H54 (cell line): ENCODE measurements around the gene HSD17B10.
"Not testable (repeated sequence)": the region's sequence is repeated elsewhere in the genome, so short reads cannot be mapped to it uniquely, and the experiment has no call there.

Experiments
- DNase-seq: peaks from one replicate; pipeline ENCODE4 v3.0.0; 2011; ENCODE audit warnings: low spot score, mixed read lengths; ENCODE audit not compliant: insufficient read length
- FAIRE-seq: peaks from 3 replicates; lab custom pipeline; 2011; peaks lifted over from hg19 to GRCh38; lab: Jason Lieb, UNC
- POLR2A ChIP-seq: IDR thresholded peaks from 2 replicates; pipeline ENCODE4 v1.6.1; 2011; ENCODE audit warnings: low read depth, mild to moderate bottlenecking, low read length

Gene HSD17B10

DNA sequence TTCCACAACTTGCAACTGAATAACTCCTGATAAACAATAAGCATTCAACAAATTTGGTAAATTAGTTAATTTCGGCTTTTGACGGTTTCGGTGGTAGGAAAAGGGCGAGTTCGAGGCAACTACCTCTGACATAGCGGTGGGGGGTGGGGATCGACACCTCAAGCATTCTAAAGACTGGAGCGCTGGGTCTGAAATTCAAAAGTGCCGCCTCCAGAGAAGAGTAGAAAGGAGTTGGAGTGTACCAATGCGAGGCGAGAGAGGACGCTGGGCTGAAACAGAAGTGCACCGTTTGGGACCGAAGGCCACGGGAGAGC lies 12.4 kb downstream of the HSD17B10 start:
- DNase-seq (no peak), FAIRE-seq (no peak)
- no peak for TF ChIP-seq POLR2A

DNA sequence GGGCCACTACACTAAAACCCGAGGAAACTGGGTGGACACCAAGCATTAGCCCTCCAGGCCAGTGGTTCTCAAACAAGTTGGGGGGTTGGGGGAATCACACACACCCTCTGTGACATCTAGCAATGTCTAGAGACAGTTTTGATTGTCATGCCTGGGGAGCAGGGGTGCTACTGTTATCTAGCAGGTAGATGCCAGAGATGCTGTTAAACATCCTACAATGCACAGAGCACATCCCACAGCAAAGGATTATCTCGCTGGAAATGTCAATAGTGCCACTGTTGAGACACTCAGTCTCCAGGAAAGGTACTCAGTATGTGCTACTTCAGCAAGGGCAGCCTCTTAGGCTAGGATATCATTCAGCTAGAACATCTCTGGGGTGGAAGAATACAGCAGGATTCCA lies 13.0 kb downstream of the HSD17B10 start:
- FAIRE-seq (no peak), DNase-seq (no peak)
- TF ChIP-seq POLR2A = no peak

DNA sequence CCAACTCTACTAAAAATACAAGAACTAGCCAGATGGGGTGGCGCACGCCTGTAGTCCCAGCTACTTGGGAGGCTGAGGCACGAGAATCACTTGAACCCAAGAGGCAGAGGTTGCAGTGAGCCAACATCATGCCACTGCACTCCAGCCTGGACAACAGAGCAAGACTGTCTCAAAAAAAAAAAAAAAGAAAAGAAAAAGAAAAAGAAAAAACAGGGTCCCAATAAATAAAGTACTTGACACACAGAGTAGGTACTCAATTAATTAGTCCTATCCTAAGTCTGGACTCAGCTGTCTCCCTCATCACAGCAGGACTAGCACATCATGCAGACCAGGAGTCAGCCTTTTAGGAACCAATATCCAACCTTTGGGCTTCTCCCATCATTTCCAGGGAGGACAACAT lies 13.8 kb downstream of the HSD17B10 start:
- not testable (repeated sequence) for FAIRE-seq, DNase-seq

DNA sequence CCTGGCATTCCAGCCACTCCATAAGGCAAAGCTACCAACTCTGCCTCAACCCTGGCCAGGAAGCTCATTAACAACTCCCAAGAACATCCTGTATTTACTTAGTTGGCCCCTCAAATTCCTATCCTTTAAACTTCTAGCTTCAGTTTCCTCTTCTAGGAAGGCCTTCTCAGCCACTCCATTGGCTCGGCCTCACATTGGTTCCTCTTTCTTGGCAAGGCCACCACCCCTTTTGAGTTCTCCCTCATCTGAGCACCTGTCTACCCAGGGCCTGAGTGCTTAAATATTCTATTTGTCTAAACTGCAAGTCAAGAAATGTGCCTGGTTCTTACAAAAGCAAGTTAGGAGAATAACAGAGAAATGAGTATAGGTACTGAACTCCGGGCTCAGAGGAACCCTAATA lies 21.7 kb downstream of the HSD17B10 start:
- DNase-seq (no peak), FAIRE-seq (no peak)

DNA sequence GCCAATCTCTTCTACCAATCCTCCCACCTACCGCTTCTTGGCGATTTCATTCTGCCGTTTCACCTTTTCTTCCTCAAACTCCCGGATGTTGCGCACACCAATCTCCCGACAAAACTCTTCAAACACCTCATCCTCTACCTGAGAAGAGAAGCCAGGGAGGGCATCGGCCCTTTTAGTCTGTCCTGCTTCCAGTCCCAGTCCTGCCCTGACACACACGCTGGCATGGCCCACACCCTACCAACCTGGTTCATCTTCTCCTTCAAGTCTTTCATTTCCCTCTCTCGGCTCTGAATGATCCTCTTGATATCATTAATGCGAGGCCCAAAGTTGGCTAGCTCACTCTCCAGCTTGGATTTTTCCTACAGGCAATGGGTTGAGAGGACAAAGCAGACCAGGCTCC lies 30.6 kb downstream of the HSD17B10 start:
- TF ChIP-seq POLR2A = no peak
- DNase-seq (no peak), FAIRE-seq (no peak)

More for the DNA sequence above, 21.7 kb downstream of the HSD17B10 start:
- no peak for TF ChIP-seq POLR2A

DNA sequence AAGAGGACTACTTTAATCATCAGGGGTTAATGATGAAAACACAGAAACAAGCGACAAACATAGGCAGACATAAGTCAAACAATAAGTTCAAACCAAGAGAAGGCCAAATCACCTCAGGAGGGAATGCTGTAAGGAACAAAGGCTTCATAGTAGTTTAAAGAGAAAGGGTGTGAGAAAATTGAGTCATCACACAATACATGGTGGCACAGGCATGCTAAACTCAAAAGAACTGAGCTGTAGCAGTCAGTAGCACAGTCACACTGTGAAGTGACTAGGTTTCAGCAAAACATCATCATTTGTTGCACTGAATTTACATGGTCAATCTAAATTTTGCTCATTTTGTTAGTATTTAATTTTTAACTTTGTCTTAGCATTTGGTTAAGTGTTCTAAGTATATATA lies 36.0 kb downstream of the HSD17B10 start:
- DNase-seq (no peak), FAIRE-seq (no peak)
- no peak for TF ChIP-seq POLR2A

DNA sequence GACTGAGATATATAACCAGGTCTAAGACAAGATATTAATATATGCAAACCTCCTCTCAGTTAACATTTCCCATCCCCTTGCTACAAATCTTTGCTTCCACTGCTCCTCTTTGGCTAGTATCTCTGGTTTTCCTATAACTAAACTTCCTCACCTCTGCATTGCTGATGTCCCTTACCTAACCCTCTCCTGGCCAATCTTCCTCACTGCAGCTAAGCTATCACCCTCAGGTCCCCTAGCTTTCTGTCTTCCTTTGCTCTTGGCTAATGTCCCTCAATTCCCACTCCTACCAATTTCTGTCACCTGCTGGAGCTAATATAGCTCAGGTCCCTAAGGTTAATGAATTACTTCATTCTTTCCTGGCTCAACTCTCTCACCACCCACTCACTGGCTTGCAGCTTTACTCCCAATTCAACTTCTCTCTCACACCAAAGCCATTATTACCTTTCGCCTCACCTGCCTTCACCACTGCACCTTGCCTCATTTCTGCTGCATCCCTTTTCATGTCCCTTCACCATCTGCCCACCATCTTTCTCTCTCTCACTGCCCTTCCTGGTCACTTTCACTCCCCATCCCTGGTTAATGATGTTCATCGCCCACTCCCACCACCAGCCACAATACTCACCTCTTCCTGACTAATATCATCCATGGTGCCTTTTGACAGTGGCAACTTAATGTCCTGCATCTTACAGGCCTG lies 38.4 kb downstream of the HSD17B10 start:
- DNase-seq = no peak
- FAIRE-seq = no peak
- TF ChIP-seq POLR2A = no peak

DNA sequence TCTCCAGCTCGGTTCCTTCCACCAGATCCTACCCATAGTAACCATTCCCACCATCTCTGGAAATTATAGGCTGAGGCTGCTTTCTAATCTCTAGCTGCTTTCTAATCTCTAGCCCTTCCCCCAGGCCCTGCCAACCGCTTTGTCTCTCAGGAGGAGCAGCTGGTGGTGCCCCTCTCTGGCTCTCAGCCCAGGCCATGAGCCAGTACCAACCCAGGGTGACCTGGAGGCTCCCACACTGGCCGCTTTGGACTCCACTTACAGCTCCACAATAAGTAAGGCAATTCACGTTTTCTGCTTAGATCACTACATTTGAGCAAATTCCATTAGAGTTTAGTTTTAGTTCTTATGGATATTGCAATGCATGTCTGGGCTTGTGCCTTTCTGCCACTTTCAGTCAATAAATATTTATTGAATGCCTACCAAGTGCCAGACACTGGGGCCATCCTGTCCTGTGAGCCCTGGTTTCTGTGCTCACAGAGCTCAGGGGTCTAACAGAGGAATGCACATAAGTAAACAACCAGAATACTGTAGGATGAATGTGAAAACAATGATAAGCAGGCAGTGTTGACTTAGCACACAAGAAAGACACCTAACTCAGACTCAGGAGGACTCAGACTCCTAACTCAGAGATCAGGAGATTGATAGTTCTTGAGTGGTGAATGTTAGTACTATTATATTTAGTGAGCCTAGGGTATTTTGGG lies 50.6 kb downstream of the HSD17B10 start:
- TF ChIP-seq POLR2A = no peak
- DNase-seq (no peak), FAIRE-seq (no peak)
